ENCODE measurements around the gene STX18. TPM values are rescaled to one million over a fixed set of nuclear protein-coding genes. Genes with fewer than 3 reads are reported as not detected.
"Not testable (repeated sequence)": the region's sequence is repeated elsewhere in the genome, so short reads cannot be mapped to it uniquely, and the experiment has no call there.

Gene STX18
- polyA plus RNA-seq, 4 donors: 24.2 to 55.0 (median 38.7) TPM

DNA sequence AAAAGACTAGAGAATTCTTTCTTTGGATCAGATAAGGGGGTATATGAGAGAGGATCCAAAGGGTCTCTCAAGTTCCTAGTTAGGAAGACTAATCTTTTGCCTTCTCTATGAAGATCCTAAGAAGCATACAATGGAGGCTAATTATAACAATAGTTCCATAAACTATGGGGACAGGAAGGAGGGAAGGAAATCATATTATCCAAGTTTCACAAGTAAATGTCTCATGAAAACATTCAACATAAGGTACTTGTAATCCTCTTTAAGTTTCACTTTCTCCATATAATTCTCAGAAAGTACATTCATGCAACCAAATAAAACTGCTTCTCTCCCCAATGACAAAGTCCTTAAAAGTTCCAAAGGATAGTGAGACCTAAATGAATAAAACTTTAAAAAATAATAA lies 27.1 kb downstream of the STX18 start:
- Histone ChIP-seq H3K4me3 (ENCODE audit: low read depth in 1 of 3, low read length in 3 of 3) (no peak overlapping the region), H3K27ac (ENCODE audit: low read depth in 1 of 3, low read length in 2 of 3) (no peak overlapping the region), H3K9me3 (ENCODE audit: control insufficient read depth in 2 of 2, insufficient read depth in 1 of 2, low read depth in 1 of 2, low read length in 1 of 2) (no peaks in the 10 kb centered on the region), H3K4me1 (ENCODE audit: control insufficient read depth in 3 of 3, insufficient read depth in 2 of 3, low read depth in 1 of 3, low read length in 2 of 3) (peaks cover 4 to 6% (median 6%) of the 10 kb centered on the region in 3 donors), H3K27me3 (ENCODE audit: control insufficient read depth in 3 of 3, insufficient read depth in 3 of 3, low read length in 3 of 3) (no peaks in the 10 kb centered on the region), H3K36me3 (ENCODE audit: control insufficient read depth in 3 of 3, insufficient read depth in 2 of 3, low read depth in 1 of 3, low read length in 3 of 3) (no peaks in the 10 kb centered on the region)
- no peak for DNase-seq
- FAIRE-seq: no peak

DNA sequence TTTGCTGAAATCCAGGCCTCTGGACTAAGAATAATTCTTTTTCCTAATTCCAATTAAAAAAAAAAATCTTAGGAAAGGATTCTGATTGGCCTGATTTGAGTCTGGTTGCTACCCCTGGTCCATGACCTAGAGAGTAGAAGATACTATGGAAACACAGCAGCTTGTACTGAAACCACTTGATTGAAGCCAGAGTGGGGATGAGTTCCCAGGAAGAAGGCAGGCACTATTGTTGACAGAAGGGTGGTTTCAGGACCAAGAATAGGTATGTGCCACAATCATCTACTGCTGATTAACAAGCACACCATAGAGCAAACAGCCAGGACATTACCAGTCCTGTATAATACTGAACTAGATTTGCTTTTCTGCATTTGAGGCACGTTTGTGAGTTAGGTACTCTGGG lies 29.6 kb downstream of the STX18 start:
- DNase-seq (no peak), FAIRE-seq (no peak)
- Histone ChIP-seq H3K36me3 (ENCODE audit: control insufficient read depth in 3 of 3, insufficient read depth in 2 of 3, low read depth in 1 of 3, low read length in 3 of 3) (peaks cover 0 to 2% (median 0%) of the 10 kb centered on the region in 3 donors), H3K4me1 (ENCODE audit: control insufficient read depth in 3 of 3, insufficient read depth in 2 of 3, low read depth in 1 of 3, low read length in 2 of 3) (peaks cover 4 to 6% (median 6%) of the 10 kb centered on the region in 3 donors), H3K27me3 (ENCODE audit: control insufficient read depth in 3 of 3, insufficient read depth in 3 of 3, low read length in 3 of 3) (no peaks in the 10 kb centered on the region), H3K4me3 (ENCODE audit: low read depth in 1 of 3, low read length in 3 of 3) (no peak overlapping the region), H3K27ac (ENCODE audit: low read depth in 1 of 3, low read length in 2 of 3) (no peak overlapping the region), H3K9me3 (ENCODE audit: control insufficient read depth in 2 of 2, insufficient read depth in 1 of 2, low read depth in 1 of 2, low read length in 1 of 2) (no peaks in the 10 kb centered on the region)
- WGBS, 3 donors: 42 to 81% (median 62%) methylated on average over 1 of the region's 1 CpG

- not testable (repeated sequence) for H3K36me3 ChIP-seq (ENCODE audit: control insufficient read depth in 3 of 3, insufficient read depth in 2 of 3, low read depth in 1 of 3, low read length in 3 of 3); H3K4me1 ChIP-seq (ENCODE audit: control insufficient read depth in 3 of 3, insufficient read depth in 2 of 3, low read depth in 1 of 3, low read length in 2 of 3); FAIRE-seq; H3K4me3 ChIP-seq (ENCODE audit: low read depth in 1 of 3, low read length in 3 of 3); H3K27me3 ChIP-seq (ENCODE audit: control insufficient read depth in 3 of 3, insufficient read depth in 3 of 3, low read length in 3 of 3); H3K9me3 ChIP-seq (ENCODE audit: control insufficient read depth in 2 of 2, insufficient read depth in 1 of 2, low read depth in 1 of 2, low read length in 1 of 2); H3K27ac ChIP-seq (ENCODE audit: low read depth in 1 of 3, low read length in 2 of 3); DNase-seq
- WGBS, 3 donors: 95 to 99% (median 97%) methylated on average over 3 of the region's 3 CpGs
Measured at GRCh38 chr4:4510641-4511040, 31.2 kb downstream of the STX18 start.

DNA sequence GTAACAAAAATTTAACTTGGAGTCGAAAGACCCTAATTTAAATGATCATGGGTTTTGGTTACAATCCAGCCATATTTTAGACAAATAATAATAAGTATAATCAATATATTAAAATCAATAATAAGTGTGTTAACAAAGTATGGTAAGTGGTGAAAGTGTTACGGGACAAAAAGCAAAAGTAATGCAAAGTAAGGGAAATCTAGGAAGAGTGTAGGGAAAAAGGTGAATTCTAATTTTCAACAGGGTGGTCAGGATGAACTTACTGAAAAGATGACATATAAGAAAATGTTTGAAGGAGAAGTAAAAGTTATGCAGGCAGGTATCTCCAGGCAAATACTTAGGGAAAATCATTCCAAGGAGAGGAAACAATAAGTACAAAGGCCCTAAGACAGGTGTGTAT lies 32.3 kb downstream of the STX18 start:
- WGBS, 3 donors: 96 to 99% (median 98%) methylated on average over 2 of the region's 2 CpGs

DNA sequence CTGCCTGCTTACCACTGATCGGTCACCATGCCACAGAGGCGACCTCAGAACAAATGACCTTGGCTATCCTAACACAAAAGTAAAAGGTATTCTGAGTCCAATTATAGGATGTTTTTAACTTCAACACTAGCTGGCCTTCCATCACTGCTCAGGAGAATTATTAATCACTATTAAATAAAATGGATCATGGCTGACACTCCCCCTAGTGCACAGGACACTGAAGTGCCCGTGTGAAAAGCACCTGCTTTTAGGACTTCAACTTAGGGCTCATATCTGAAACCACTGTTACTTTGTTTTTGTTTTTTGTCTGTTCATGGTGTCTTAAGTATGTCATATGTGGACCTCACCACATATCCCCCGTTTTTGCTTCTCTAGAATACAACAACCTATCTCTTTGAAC lies 33.9 kb downstream of the STX18 start:
- DNase-seq: peak in 1 of 2 donors; percentile 37
- H3K9me3 ChIP-seq (ENCODE audit: control insufficient read depth in 2 of 2, insufficient read depth in 1 of 2, low read depth in 1 of 2, low read length in 1 of 2): no peaks in the 10 kb centered on the region
- H3K4me1 ChIP-seq (ENCODE audit: control insufficient read depth in 3 of 3, insufficient read depth in 2 of 3, low read depth in 1 of 3, low read length in 2 of 3): peaks cover 2 to 4% (median 4%) of the 10 kb centered on the region in 3 donors
- no peak overlapping the region for H3K27ac ChIP-seq (ENCODE audit: low read depth in 1 of 3, low read length in 2 of 3)
- no peaks in the 10 kb centered on the region for H3K27me3 ChIP-seq (ENCODE audit: control insufficient read depth in 3 of 3, insufficient read depth in 3 of 3, low read length in 3 of 3)
- FAIRE-seq: no peak
- WGBS, 3 donors: 56 to 74% (median 61%) methylated on average over 4 of the region's 4 CpGs
- H3K4me3 ChIP-seq (ENCODE audit: low read depth in 1 of 3, low read length in 3 of 3): no peak overlapping the region
- peaks cover 0 to 2% (median 0%) of the 10 kb centered on the region in 3 donors for H3K36me3 ChIP-seq (ENCODE audit: control insufficient read depth in 3 of 3, insufficient read depth in 2 of 3, low read depth in 1 of 3, low read length in 3 of 3)

More for the DNA sequence above, 32.3 kb downstream of the STX18 start:
- no peak overlapping the region for H3K4me3 ChIP-seq (ENCODE audit: low read depth in 1 of 3, low read length in 3 of 3)
- peaks cover 0 to 2% (median 0%) of the 10 kb centered on the region in 3 donors for H3K36me3 ChIP-seq (ENCODE audit: control insufficient read depth in 3 of 3, insufficient read depth in 2 of 3, low read depth in 1 of 3, low read length in 3 of 3)
- H3K27me3 ChIP-seq (ENCODE audit: control insufficient read depth in 3 of 3, insufficient read depth in 3 of 3, low read length in 3 of 3): no peaks in the 10 kb centered on the region
- H3K4me1 ChIP-seq (ENCODE audit: control insufficient read depth in 3 of 3, insufficient read depth in 2 of 3, low read depth in 1 of 3, low read length in 2 of 3): peaks cover 2 to 5% (median 4%) of the 10 kb centered on the region in 3 donors
- FAIRE-seq: no peak
- no peaks in the 10 kb centered on the region for H3K9me3 ChIP-seq (ENCODE audit: control insufficient read depth in 2 of 2, insufficient read depth in 1 of 2, low read depth in 1 of 2, low read length in 1 of 2)
- no peak overlapping the region for H3K27ac ChIP-seq (ENCODE audit: low read depth in 1 of 3, low read length in 2 of 3)
- DNase-seq: no peak

DNA sequence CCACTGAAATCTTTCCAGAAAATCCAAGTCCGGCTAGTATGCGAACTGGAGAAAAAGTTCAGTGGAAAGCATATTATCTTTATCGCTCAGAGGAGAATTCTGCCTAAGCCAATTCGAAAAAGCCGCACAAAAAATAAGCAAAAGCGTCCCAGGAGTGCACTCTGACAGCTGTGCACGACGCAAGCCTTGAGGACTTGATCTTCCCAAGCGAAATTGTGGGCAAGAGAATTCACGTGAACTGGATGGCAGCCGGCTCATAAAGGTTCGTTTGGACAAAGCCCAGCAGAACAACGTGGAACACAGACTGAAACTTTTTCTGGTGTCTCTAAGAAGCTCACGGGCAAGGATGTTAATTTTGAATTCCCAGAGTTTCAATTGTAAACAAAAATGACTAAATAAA lies 34.4 kb downstream of the STX18 start:
- H3K9me3 ChIP-seq (ENCODE audit: control insufficient read depth in 2 of 2, insufficient read depth in 1 of 2, low read depth in 1 of 2, low read length in 1 of 2): no peaks in the 10 kb centered on the region
- no peak overlapping the region for H3K4me3 ChIP-seq (ENCODE audit: low read depth in 1 of 3, low read length in 3 of 3)
- no peaks in the 10 kb centered on the region for H3K27me3 ChIP-seq (ENCODE audit: control insufficient read depth in 3 of 3, insufficient read depth in 3 of 3, low read length in 3 of 3)
- WGBS, 3 donors: 86 to 93% (median 93%) methylated on average over 14 of the region's 14 CpGs
- H3K4me1 ChIP-seq (ENCODE audit: control insufficient read depth in 3 of 3, insufficient read depth in 2 of 3, low read depth in 1 of 3, low read length in 2 of 3): peaks cover 2 to 4% (median 4%) of the 10 kb centered on the region in 3 donors
- FAIRE-seq: no peak
- DNase-seq: no peak
- peaks cover 0 to 2% (median 0%) of the 10 kb centered on the region in 3 donors for H3K36me3 ChIP-seq (ENCODE audit: control insufficient read depth in 3 of 3, insufficient read depth in 2 of 3, low read depth in 1 of 3, low read length in 3 of 3)
- no peak overlapping the region for H3K27ac ChIP-seq (ENCODE audit: low read depth in 1 of 3, low read length in 2 of 3)

- no peak overlapping the region for H3K27ac ChIP-seq (ENCODE audit: low read depth in 1 of 3, low read length in 2 of 3)
- H3K4me3 ChIP-seq (ENCODE audit: low read depth in 1 of 3, low read length in 3 of 3): no peak overlapping the region
- H3K27me3 ChIP-seq (ENCODE audit: control insufficient read depth in 3 of 3, insufficient read depth in 3 of 3, low read length in 3 of 3): no peaks in the 10 kb centered on the region
- peaks cover 0 to 4% (median 2%) of the 10 kb centered on the region in 3 donors for H3K4me1 ChIP-seq (ENCODE audit: control insufficient read depth in 3 of 3, insufficient read depth in 2 of 3, low read depth in 1 of 3, low read length in 2 of 3)
- peaks cover 0 to 2% (median 0%) of the 10 kb centered on the region in 3 donors for H3K36me3 ChIP-seq (ENCODE audit: control insufficient read depth in 3 of 3, insufficient read depth in 2 of 3, low read depth in 1 of 3, low read length in 3 of 3)
- 73 to 86% (median 74%) methylated on average over 5 of the region's 5 CpGs for WGBS, 3 donors
- H3K9me3 ChIP-seq (ENCODE audit: control insufficient read depth in 2 of 2, insufficient read depth in 1 of 2, low read depth in 1 of 2, low read length in 1 of 2): no peaks in the 10 kb centered on the region
- DNase-seq: no peak
- FAIRE-seq: no peak
Measured at GRCh38 chr4:4506961-4507360, 34.9 kb downstream of the STX18 start.

- not testable (repeated sequence) for H3K36me3 ChIP-seq (ENCODE audit: control insufficient read depth in 3 of 3, insufficient read depth in 2 of 3, low read depth in 1 of 3, low read length in 3 of 3); H3K9me3 ChIP-seq (ENCODE audit: control insufficient read depth in 2 of 2, insufficient read depth in 1 of 2, low read depth in 1 of 2, low read length in 1 of 2); H3K4me3 ChIP-seq (ENCODE audit: low read depth in 1 of 3, low read length in 3 of 3); H3K4me1 ChIP-seq (ENCODE audit: control insufficient read depth in 3 of 3, insufficient read depth in 2 of 3, low read depth in 1 of 3, low read length in 2 of 3); FAIRE-seq; H3K27ac ChIP-seq (ENCODE audit: low read depth in 1 of 3, low read length in 2 of 3); H3K27me3 ChIP-seq (ENCODE audit: control insufficient read depth in 3 of 3, insufficient read depth in 3 of 3, low read length in 3 of 3)
- peak in 1 of 2 donors; percentile 24 for DNase-seq
- WGBS, 3 donors: 69 to 86% (median 74%) methylated on average over 9 of the region's 9 CpGs
Measured at GRCh38 chr4:4505211-4505610, 36.6 kb downstream of the STX18 start.

DNA sequence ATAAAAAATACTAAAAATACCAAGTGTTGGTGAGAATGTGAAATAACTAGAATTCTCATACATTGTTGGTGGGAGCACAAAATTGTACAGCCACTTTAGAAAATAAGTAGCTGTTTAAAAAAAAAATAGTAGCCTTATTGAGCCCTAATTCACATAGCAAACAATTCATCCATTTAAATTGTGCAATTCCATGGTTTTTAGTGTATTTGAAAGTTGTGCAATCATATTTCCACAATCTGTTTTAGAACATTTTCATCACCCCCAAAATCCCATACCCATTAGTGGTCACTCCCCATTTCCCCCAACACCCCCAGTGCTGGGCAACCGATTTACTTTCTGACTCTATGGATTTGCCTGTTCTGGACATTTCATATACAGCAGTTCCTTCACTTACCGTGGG lies 37.1 kb downstream of the STX18 start:
- FAIRE-seq: no peak

More for the DNA sequence above, 37.1 kb downstream of the STX18 start:
- Histone ChIP-seq H3K27me3 (ENCODE audit: control insufficient read depth in 3 of 3, insufficient read depth in 3 of 3, low read length in 3 of 3) (no peaks in the 10 kb centered on the region), H3K36me3 (ENCODE audit: control insufficient read depth in 3 of 3, insufficient read depth in 2 of 3, low read depth in 1 of 3, low read length in 3 of 3) (peaks cover 0 to 2% (median 0%) of the 10 kb centered on the region in 3 donors), H3K9me3 (ENCODE audit: control insufficient read depth in 2 of 2, insufficient read depth in 1 of 2, low read depth in 1 of 2, low read length in 1 of 2) (no peaks in the 10 kb centered on the region), H3K27ac (ENCODE audit: low read depth in 1 of 3, low read length in 2 of 3) (no peak overlapping the region), H3K4me3 (ENCODE audit: low read depth in 1 of 3, low read length in 3 of 3) (no peak overlapping the region), H3K4me1 (ENCODE audit: control insufficient read depth in 3 of 3, insufficient read depth in 2 of 3, low read depth in 1 of 3, low read length in 2 of 3) (peaks cover 0 to under 1% (median 0%) of the 10 kb centered on the region in 3 donors)
- WGBS, 3 donors: 93 to 94% (median 94%) methylated on average over 2 of the region's 2 CpGs
- DNase-seq: no peak
